ENCODE data around the gene CELF2. TPM values are rescaled to one million over a fixed set of nuclear protein-coding genes. Genes with fewer than 3 reads are reported as not detected.

CELF2 gene
- total RNA-seq, 1 experiment from 2014 or later = not detected

DNA sequence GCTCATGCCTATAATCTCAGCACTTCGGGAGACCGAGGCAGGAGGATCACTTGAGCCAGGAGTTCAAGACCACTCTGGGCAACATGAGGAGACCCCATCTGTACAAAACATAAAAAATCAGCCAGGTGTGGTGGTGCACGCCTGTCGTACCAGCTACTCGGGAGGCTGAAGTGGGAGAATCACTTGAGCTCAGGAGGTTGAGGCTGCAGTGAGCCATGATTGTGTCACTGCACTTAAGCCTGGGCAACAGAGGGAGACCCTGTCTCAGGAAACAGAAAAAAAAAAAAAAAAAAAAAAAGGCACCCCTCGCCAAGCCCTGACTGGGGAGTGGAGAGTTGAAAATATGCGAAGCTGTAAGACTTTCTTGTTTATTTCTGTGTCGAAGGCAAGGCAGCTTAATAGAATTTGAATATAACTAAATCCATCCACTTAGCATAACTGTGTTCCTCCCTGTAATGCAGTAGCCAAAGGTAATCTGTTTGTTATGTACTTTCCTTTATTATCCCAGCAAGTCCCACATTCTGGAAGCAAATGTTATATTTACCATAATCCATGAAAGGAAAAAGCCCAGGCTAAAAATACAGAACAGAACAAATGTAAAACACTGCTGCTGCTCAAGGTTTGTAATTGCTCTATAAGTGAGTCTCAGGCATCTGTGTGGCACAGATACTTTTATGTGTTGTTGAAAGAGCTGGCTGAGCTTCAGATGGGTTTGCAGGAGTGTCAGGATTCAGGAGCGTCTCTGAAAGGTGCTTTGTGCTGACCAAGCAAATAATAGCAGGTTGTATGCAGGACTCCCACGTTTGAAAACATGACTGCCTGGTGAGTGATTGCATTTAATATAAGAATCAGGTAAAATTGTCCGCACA is 127.2 kb downstream of the CELF2 start:
- no TSS peak for BruUV-seq (replicated peaks)
- Mint-ChIP-seq H3K4me1 (ENCODE audit: low read depth, unreplicated experiment) (no peaks in the 10 kb centered on the region), H3K36me3 (ENCODE audit: insufficient read depth, unreplicated experiment) (no peaks in the 10 kb centered on the region), H3K9me3 (ENCODE audit: low read depth, unreplicated experiment) (peaks cover 7% of the 10 kb centered on the region), H3K4me3 (ENCODE audit: low read depth, unreplicated experiment) (no peak overlapping the region), H3K27ac (ENCODE audit: unreplicated experiment) (no peak overlapping the region), H3K27me3 (ENCODE audit: unreplicated experiment) (peaks cover 13% of the 10 kb centered on the region)
- no peak for DNase-seq
- CTCF ChIA-PET = no interaction called here
- TF ChIP-seq, protein P1, sequence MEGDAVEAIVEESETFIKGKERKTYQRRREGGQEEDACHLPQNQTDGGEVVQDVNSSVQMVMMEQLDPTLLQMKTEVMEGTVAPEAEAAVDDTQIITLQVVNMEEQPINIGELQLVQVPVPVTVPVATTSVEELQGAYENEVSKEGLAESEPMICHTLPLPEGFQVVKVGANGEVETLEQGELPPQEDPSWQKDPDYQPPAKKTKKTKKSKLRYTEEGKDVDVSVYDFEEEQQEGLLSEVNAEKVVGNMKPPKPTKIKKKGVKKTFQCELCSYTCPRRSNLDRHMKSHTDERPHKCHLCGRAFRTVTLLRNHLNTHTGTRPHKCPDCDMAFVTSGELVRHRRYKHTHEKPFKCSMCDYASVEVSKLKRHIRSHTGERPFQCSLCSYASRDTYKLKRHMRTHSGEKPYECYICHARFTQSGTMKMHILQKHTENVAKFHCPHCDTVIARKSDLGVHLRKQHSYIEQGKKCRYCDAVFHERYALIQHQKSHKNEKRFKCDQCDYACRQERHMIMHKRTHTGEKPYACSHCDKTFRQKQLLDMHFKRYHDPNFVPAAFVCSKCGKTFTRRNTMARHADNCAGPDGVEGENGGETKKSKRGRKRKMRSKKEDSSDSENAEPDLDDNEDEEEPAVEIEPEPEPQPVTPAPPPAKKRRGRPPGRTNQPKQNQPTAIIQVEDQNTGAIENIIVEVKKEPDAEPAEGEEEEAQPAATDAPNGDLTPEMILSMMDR (IDR thresholded peaks at IDR 0.05; ENCODE audit: unreplicated experiment) = no peak
- intact Hi-C loops (cut with micrococcal nuclease; ENCODE audit: unreplicated experiment) = no loop called here

DNA sequence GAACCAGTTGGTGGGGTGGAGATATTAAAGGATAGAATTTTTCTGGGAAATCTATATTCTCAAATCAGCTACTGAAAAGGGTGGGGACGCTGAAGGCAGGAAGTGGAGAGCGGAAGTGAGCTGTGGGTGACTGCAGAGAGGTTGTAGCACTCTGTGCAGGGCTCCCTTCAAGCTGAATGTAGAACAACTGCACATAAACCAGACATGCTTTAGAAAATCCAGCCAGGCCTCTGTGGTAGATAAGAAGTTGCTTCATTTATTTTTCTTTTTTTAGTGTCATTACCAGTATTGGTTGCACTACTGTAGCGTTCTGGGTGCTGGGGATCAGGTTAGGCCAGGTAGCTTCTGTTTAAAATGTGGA is 127.8 kb downstream of the CELF2 start:
- Mint-ChIP-seq H3K36me3 (ENCODE audit: insufficient read depth, unreplicated experiment) (no peaks in the 10 kb centered on the region), H3K9me3 (ENCODE audit: low read depth, unreplicated experiment) (peaks cover 7% of the 10 kb centered on the region)

DNA sequence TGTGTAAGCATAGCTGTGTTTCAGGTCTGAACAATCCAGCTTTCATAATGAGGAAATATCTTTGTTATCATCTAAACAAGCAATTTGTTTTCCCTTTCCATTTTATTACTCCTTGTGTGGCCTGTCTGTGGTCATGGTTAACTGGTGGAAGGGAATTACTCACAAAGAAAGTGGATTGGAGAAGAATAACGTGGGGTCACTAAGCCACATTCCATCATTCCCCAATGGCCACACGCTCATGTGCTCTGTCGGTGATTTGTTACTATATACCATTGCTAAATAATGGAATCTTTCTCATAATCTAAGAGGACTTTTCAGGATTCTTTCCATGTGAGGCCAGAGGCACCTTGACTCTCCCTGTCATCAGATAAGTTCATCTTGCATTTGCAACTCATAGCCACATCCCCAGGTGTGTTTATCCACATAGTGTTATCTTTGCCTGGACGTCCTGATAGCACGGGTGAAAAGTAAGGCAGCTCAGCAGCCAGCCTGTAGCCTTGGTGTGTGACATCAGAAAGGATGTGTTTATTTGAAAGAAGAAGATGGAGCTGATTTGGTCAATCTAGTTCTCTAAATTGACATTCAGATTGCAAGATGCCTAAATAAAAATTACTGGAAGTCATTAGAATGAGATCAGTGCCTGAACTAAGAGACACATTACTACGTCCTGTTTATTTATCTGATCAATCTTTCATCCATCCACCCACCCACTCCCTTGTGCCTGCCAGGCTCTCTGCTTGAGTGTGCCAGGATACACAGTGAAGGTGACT is 128.9 kb downstream of the CELF2 start:
- no peaks in the 10 kb centered on the region for H3K4me1 Mint-ChIP-seq (ENCODE audit: low read depth, unreplicated experiment)
- intact Hi-C loops (cut with micrococcal nuclease; ENCODE audit: unreplicated experiment) = no loop called here
- DNase-seq = no peak
- TF ChIP-seq, protein P1 (IDR thresholded peaks at IDR 0.05; ENCODE audit: unreplicated experiment) = no peak
- peaks cover 4% of the 10 kb centered on the region for H3K9me3 Mint-ChIP-seq (ENCODE audit: low read depth, unreplicated experiment)
- no peak overlapping the region for H3K4me3 Mint-ChIP-seq (ENCODE audit: low read depth, unreplicated experiment)
- BruUV-seq (replicated peaks) = no TSS peak
- CTCF ChIA-PET = no interaction called here
- H3K27ac Mint-ChIP-seq (ENCODE audit: unreplicated experiment) = no peak overlapping the region
- H3K36me3 Mint-ChIP-seq (ENCODE audit: insufficient read depth, unreplicated experiment) = no peaks in the 10 kb centered on the region
- peaks cover 13% of the 10 kb centered on the region for H3K27me3 Mint-ChIP-seq (ENCODE audit: unreplicated experiment)

More for the DNA sequence above, 127.8 kb downstream of the CELF2 start:
- no peak overlapping the region for H3K27ac Mint-ChIP-seq (ENCODE audit: unreplicated experiment)
- CTCF ChIA-PET = interaction anchor here (0.6 kb wide), 1 partner anchor 326 kb away, joined by 3 read pairs; no protein-coding TSS in a partner anchor
- no TSS peak for BruUV-seq (replicated peaks)
- no peak for DNase-seq
- peaks cover 13% of the 10 kb centered on the region for H3K27me3 Mint-ChIP-seq (ENCODE audit: unreplicated experiment)
- intact Hi-C loops (cut with micrococcal nuclease; ENCODE audit: unreplicated experiment) = no loop called here
- H3K4me1 Mint-ChIP-seq (ENCODE audit: low read depth, unreplicated experiment) = no peaks in the 10 kb centered on the region
- TF ChIP-seq, protein P1 (IDR thresholded peaks at IDR 0.05; ENCODE audit: unreplicated experiment) = no peak
- H3K4me3 Mint-ChIP-seq (ENCODE audit: low read depth, unreplicated experiment) = no peak overlapping the region

DNA sequence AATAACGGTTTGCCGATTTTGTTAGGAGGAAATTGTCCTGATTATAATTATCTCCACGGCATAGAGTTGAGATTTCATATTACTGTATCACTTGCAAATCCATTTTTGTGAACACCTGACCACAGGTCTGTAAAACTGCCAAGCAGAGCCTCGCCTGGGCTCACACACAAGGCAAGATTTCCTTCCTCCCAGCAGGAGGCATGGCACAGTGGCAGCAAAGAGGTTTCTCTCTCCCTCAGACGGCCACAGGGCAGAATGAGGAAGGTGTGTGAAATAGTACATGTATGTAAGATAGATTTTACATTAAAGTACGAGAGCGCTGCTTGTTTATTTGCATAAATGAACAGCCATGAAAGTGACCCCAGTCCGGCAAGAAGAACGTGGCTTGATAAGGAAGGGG is 130.1 kb downstream of the CELF2 start:
- TF ChIP-seq, protein P1 (IDR thresholded peaks at IDR 0.05; ENCODE audit: unreplicated experiment) = no peak
- no peak overlapping the region for H3K27ac Mint-ChIP-seq (ENCODE audit: unreplicated experiment)
- no peaks in the 10 kb centered on the region for H3K4me1 Mint-ChIP-seq (ENCODE audit: low read depth, unreplicated experiment)
- CTCF ChIA-PET = no interaction called here
- intact Hi-C loops (cut with micrococcal nuclease; ENCODE audit: unreplicated experiment) = no loop called here
- H3K4me3 Mint-ChIP-seq (ENCODE audit: low read depth, unreplicated experiment) = no peak overlapping the region
- BruUV-seq (replicated peaks) = no TSS peak
- DNase-seq = no peak
- H3K27me3 Mint-ChIP-seq (ENCODE audit: unreplicated experiment) = peaks cover 9% of the 10 kb centered on the region
- no peaks in the 10 kb centered on the region for H3K36me3 Mint-ChIP-seq (ENCODE audit: insufficient read depth, unreplicated experiment)
- H3K9me3 Mint-ChIP-seq (ENCODE audit: low read depth, unreplicated experiment) = peaks cover 4% of the 10 kb centered on the region
